IMR-90 (cell line): ENCODE data around the gene SPATA16. TPM values are rescaled to one million over a fixed set of nuclear protein-coding genes. Genes with fewer than 3 reads are reported as not detected.

ENCODE experiments used
- ATAC-seq: fragments of 200-7000 bp; cut with Tn5 transposase; 2 replicates; pipeline ENCODE4 v1.9.1; 2020; ENCODE audit warnings: low read depth, mild to moderate bottlenecking, moderate library complexity
- BruUV-seq: library from RNA; stranded (reverse); fragments of 400-500 nt; replicated peaks from 2 replicates; lab custom pipeline; 2021; lab: Mats Ljungman, UMichigan
- CTCF ChIA-PET: fragments of 300-600 bp; formaldehyde crosslinking; extraction: SDS; loops from one replicate; lab custom pipeline; 2021; ENCODE audit warnings: antibody characterized with exemption; lab: Yijun Ruan, JAX
- POLR2A ChIA-PET: fragments of 300-600 bp; sonication (Branson Sonifier 250); formaldehyde crosslinking; loops from one replicate; lab custom pipeline; 2022; ENCODE audit warnings: antibody characterized with exemption; ENCODE audit not compliant: unreplicated experiment; lab: Charles Lee
- DNase-seq: peaks from one replicate; pipeline ENCODE4 v3.0.0; 2013
- H2AFZ ChIP-seq: replicated peaks from 2 replicates; pipeline ENCODE3; 2013; ENCODE audit warnings: low read length, mild to moderate bottlenecking; ENCODE audit not compliant: poor library complexity
- H2AK5ac ChIP-seq: 2 replicates; pipeline ENCODE4 v1.6.1; 2013; ENCODE audit warnings: low read depth, low read length, inconsistent platforms
- H2AK9ac ChIP-seq: replicated peaks from 2 replicates; pipeline ENCODE3; 2013; ENCODE audit warnings: mild to moderate bottlenecking, low read depth, low read length, moderate library complexity; ENCODE audit not compliant: poor library complexity
- H2BK120ac ChIP-seq: 2 replicates; pipeline ENCODE4 v1.6.1; 2013; ENCODE audit warnings: low read depth, low read length, inconsistent platforms
- H2BK15ac ChIP-seq: 3 replicates; pipeline ENCODE4 v1.6.1; 2013; ENCODE audit warnings: low read depth, low read length, inconsistent platforms
- H2BK20ac ChIP-seq: 2 replicates; pipeline ENCODE4 v1.6.1; 2013; ENCODE audit warnings: low read depth, mild to moderate bottlenecking, inconsistent platforms, low read length, moderate library complexity
- H2BK5ac ChIP-seq: 2 replicates; pipeline ENCODE4 v1.6.1; 2013; ENCODE audit warnings: mild to moderate bottlenecking, low read depth, low read length, inconsistent platforms; ENCODE audit not compliant: poor library complexity, severe bottlenecking
- H3K14ac ChIP-seq: replicated peaks from 2 replicates; pipeline ENCODE4 v1.6.1; 2013; ENCODE audit warnings: low read depth, low read length, inconsistent platforms
- H3K18ac ChIP-seq: 2 replicates; pipeline ENCODE4 v1.6.1; 2013; ENCODE audit warnings: low read depth, low read length, control low read depth
- H3K23ac ChIP-seq: 2 replicates; pipeline ENCODE4 v1.6.1; 2013; ENCODE audit warnings: low read depth, low read length, inconsistent platforms
- H3K27ac ChIP-seq: 2 replicates; pipeline ENCODE4 v1.5.1; 2013; ENCODE audit warnings: mild to moderate bottlenecking, control low read depth, low read length; ENCODE audit not compliant: insufficient read depth
- H3K27me3 ChIP-seq: 2 replicates; pipeline ENCODE4 v1.6.1; 2013; ENCODE audit warnings: low read length; ENCODE audit not compliant: control insufficient read depth, insufficient read depth
- H3K36me3 ChIP-seq: 2 replicates; pipeline ENCODE4 v1.6.1; 2013; ENCODE audit warnings: low read length, mixed read lengths; ENCODE audit not compliant: control insufficient read depth, insufficient read depth
- H3K4ac ChIP-seq: 2 replicates; pipeline ENCODE4 v1.6.1; 2013; ENCODE audit warnings: low read depth, low read length, inconsistent platforms
- H3K4me1 ChIP-seq: 2 replicates; pipeline ENCODE4 v1.6.1; 2013; ENCODE audit warnings: low read length, mixed read lengths; ENCODE audit not compliant: control insufficient read depth, insufficient read depth
- H3K4me2 ChIP-seq: 2 replicates; pipeline ENCODE4 v1.6.1; 2013; ENCODE audit warnings: low read depth, mild to moderate bottlenecking, control low read depth, low read length, moderate library complexity
- H3K4me3 ChIP-seq: 2 replicates; pipeline ENCODE4 v1.5.1; 2013; ENCODE audit warnings: low read depth, mild to moderate bottlenecking, control low read depth, low read length, moderate library complexity; ENCODE audit not compliant: insufficient read depth
- H3K56ac ChIP-seq: 2 replicates; pipeline ENCODE4 v1.6.1; 2013; ENCODE audit warnings: low read length, inconsistent platforms; ENCODE audit not compliant: insufficient read depth; ENCODE audit errors: extremely low read depth
- H3K79me1 ChIP-seq, 2 experiments: 2 replicates each; pipeline ENCODE4 v1.6.1; 2013; ENCODE audit warnings: low read length in 2 of 2, inconsistent platforms in 1 of 2, low read depth in 1 of 2
- H3K9ac ChIP-seq: 2 replicates; pipeline ENCODE4 v1.6.1; 2013; ENCODE audit warnings: low read depth, low read length, control low read depth
- H3K9me1 ChIP-seq: 2 replicates; pipeline ENCODE4 v1.6.1; 2013; ENCODE audit warnings: low read length, inconsistent platforms; ENCODE audit not compliant: insufficient read depth
- H3K9me3 ChIP-seq: 2 replicates; pipeline ENCODE4 v1.6.1; 2013; ENCODE audit warnings: low read length; ENCODE audit not compliant: control insufficient read depth, insufficient read depth
- H4K20me1 ChIP-seq: 2 replicates; pipeline ENCODE4 v1.6.1; 2013; ENCODE audit warnings: low read length, inconsistent platforms; ENCODE audit not compliant: insufficient read depth
- H4K5ac ChIP-seq: 2 replicates; pipeline ENCODE4 v1.6.1; 2013; ENCODE audit warnings: mild to moderate bottlenecking, low read depth, low read length, control low read depth
- H4K8ac ChIP-seq, 2 experiments: 2 replicates each; pipeline ENCODE4 v1.6.1; 2013; ENCODE audit warnings: low read depth in 2 of 2, low read length in 2 of 2, control low read depth in 1 of 2, inconsistent platforms in 1 of 2
- H4K91ac ChIP-seq: 2 replicates; pipeline ENCODE4 v1.6.1; 2013; ENCODE audit warnings: low read depth, low read length, inconsistent platforms; ENCODE audit not compliant: insufficient read depth
- CEBPB ChIP-seq: IDR thresholded peaks from 2 replicates; pipeline ENCODE4 v1.6.1; 2012; ENCODE audit warnings: low read depth, low read length, improper control_type of control experiment
- CHD1 ChIP-seq: IDR thresholded peaks from 2 replicates; pipeline ENCODE4 v1.6.1; 2012; ENCODE audit warnings: low read depth, low read length, improper control_type of control experiment
- ELK1 ChIP-seq: fragments of 150-350 bp; IDR thresholded peaks from 2 replicates; pipeline ENCODE4 v1.6.1; 2016; ENCODE audit warnings: low read depth, mild to moderate bottlenecking, low read length, moderate library complexity, borderline replicate concordance
- FOS ChIP-seq: fragments of 150-350 bp; IDR thresholded peaks from 2 replicates; pipeline ENCODE4 v1.6.1; 2016; ENCODE audit warnings: low read depth, low read length
- MAFK ChIP-seq: IDR thresholded peaks from 2 replicates; pipeline ENCODE4 v1.6.1; 2012; ENCODE audit warnings: low read depth, low read length, improper control_type of control experiment
- NFE2L2 ChIP-seq: fragments of 150-350 bp; IDR thresholded peaks from 2 replicates; pipeline ENCODE4 v1.6.1; 2016; ENCODE audit warnings: low read depth, mild to moderate bottlenecking, low read length
- POLR2A ChIP-seq: IDR thresholded peaks from 2 replicates; pipeline ENCODE4 v1.6.1; 2012; ENCODE audit warnings: mild to moderate bottlenecking, low read depth, low read length
- RAD21 ChIP-seq: IDR thresholded peaks from 2 replicates; pipeline ENCODE4 v1.6.1; 2012; ENCODE audit warnings: low read length, improper control_type of control experiment
- RCOR1 ChIP-seq: IDR thresholded peaks from 2 replicates; pipeline ENCODE4 v1.6.1; 2012; ENCODE audit warnings: mild to moderate bottlenecking, low read length, improper control_type of control experiment; ENCODE audit not compliant: insufficient replicate concordance
- RFX5 ChIP-seq: IDR thresholded peaks from 2 replicates; pipeline ENCODE4 v1.8.0; 2012; ENCODE audit warnings: low read depth, mild to moderate bottlenecking, low read length, moderate library complexity
- SMC3 ChIP-seq: fragments of 150-350 bp; IDR thresholded peaks from 2 replicates; pipeline ENCODE4 v1.6.1; 2016; ENCODE audit warnings: low read depth, mild to moderate bottlenecking, antibody characterized with exemption, low read length, moderate library complexity
- WGBS, 2 experiments: methylation state at CpG; one replicate each; pipeline versions ENCODE4 v1.1.5 to v1.1.7; 2013; ENCODE audit warnings: missing lambda C conversion rate in 2 of 2; ENCODE audit not compliant: insufficient read length in 1 of 2; ENCODE audit errors: extremely low coverage in 2 of 2; 5-methylcytosine and 5-hydroxymethylcytosine counted together
- dilution Hi-C: fragments of 300-500 bp; cut with HindIII; formaldehyde crosslinking; loops from one replicate; pipeline ENCODE4 v1.14.3; 2018; ENCODE audit warnings: low sequenced_read_pairs; ENCODE audit not compliant: unreplicated experiment
- in situ Hi-C: fragments of 300-500 bp; cut with MboI; formaldehyde crosslinking; loops from 3 replicates; pipeline ENCODE4 v1.14.3; 2019; ENCODE audit warnings: low sequenced_read_pairs, inconsistent platforms, mixed read lengths
- intact Hi-C: fragments of 100-400 bp; cut with micrococcal nuclease; formaldehyde crosslinking; loops from 2 replicates; pipeline ENCODE4 v1.10.0; 2022
- polyA plus RNA-seq, 3 experiments: library from polyadenylated mRNA; depleted of rRNA; stranded (reverse); fragments of >200 nt; gene quantifications; 2 replicates each; pipeline ENCODE4 v1.2.3, GENCODE V29; 2012; ENCODE audit warnings: low replicate concordance in 1 of 3
- total RNA-seq: library from RNA; depleted of rRNA; stranded (reverse); fragments of >200 nt; gene quantifications from 2 replicates; pipeline ENCODE4 v1.2.3, GENCODE V29; 2012
- TF ChIP-seq, protein P1 (sequence below): fragments of 150-350 bp; IDR thresholded peaks from 2 replicates; pipeline ENCODE4 v1.6.1; 2017; ENCODE audit warnings: mild to moderate bottlenecking, antibody characterized with exemption, low read length, low read depth
- TF ChIP-seq, protein P2 (sequence below): conservative IDR thresholded peaks from 2 replicates; pipeline ENCODE4 v1.5.1; 2012; ENCODE audit warnings: mild to moderate bottlenecking, low read depth, low read length, improper control_type of control experiment

SPATA16 gene
- total and polyA plus RNA-seq, 2 of the 4 experiments (the other 2 are of a cell fraction), result not detected

GRCh38 chr3:172908771-172909270 lies 232.2 kb downstream of the SPATA16 start:
- H2BK120ac ChIP-seq, result no peak overlapping the region
- no peak overlapping the region for H3K4me2 ChIP-seq
- H3K9me1 ChIP-seq, result no peaks in the 10 kb centered on the region
- no peak overlapping the region for H3K14ac ChIP-seq
- in situ Hi-C loops, result no loop called here
- no peak overlapping the region for H2BK15ac ChIP-seq
- no peaks in the 10 kb centered on the region for H3K36me3 ChIP-seq
- no peak overlapping the region for H2AFZ ChIP-seq
- intact Hi-C loops, result no loop called here
- no peak overlapping the region for H2BK20ac ChIP-seq
- no peak overlapping the region for H2BK5ac ChIP-seq
- no peak for ATAC-seq
- H2AK5ac ChIP-seq, result no peak overlapping the region
- WGBS, 2 experiments, result no CpG with 5 or more reads among the region's 2 CpGs
- H4K91ac ChIP-seq, result no peak overlapping the region
- dilution Hi-C loops, result no loop called here
- H4K20me1 ChIP-seq, result no peaks in the 10 kb centered on the region
- no peak overlapping the region for H3K18ac ChIP-seq
- CTCF ChIA-PET, result no interaction called here
- H3K79me1 ChIP-seq, result no peaks in the 10 kb centered on the region
- DNase-seq, result no peak
- H4K8ac ChIP-seq, result no peak overlapping the region
- no peak overlapping the region for H4K5ac ChIP-seq
- no peaks in the 10 kb centered on the region for H3K9me3 ChIP-seq
- POLR2A ChIA-PET, result no interaction called here
- H3K23ac ChIP-seq, result no peak overlapping the region
- no peak overlapping the region for H3K27ac ChIP-seq
- BruUV-seq, result no TSS peak
- H3K56ac ChIP-seq, result no peak overlapping the region
- H3K9ac ChIP-seq, result no peak overlapping the region
- no peak overlapping the region for H3K4ac ChIP-seq
- no peak overlapping the region for H2AK9ac ChIP-seq
- H3K27me3 ChIP-seq, result peaks cover 4% of the 10 kb centered on the region
- no peaks in the 10 kb centered on the region for H3K4me1 ChIP-seq
- TF ChIP-seq RFX5 (no peak), RAD21 (no peak), FOS (no peak), NFE2L2 (no peak), CEBPB (no peak), ELK1 (no peak), CHD1 (no peak), SMC3 (no peak), RCOR1 (no peak), MAFK (no peak), POLR2A (no peak)
- TF ChIP-seq, protein P1, sequence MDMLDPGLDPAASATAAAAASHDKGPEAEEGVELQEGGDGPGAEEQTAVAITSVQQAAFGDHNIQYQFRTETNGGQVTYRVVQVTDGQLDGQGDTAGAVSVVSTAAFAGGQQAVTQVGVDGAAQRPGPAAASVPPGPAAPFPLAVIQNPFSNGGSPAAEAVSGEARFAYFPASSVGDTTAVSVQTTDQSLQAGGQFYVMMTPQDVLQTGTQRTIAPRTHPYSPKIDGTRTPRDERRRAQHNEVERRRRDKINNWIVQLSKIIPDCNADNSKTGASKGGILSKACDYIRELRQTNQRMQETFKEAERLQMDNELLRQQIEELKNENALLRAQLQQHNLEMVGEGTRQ, result no peak
- TF ChIP-seq, protein P2, sequence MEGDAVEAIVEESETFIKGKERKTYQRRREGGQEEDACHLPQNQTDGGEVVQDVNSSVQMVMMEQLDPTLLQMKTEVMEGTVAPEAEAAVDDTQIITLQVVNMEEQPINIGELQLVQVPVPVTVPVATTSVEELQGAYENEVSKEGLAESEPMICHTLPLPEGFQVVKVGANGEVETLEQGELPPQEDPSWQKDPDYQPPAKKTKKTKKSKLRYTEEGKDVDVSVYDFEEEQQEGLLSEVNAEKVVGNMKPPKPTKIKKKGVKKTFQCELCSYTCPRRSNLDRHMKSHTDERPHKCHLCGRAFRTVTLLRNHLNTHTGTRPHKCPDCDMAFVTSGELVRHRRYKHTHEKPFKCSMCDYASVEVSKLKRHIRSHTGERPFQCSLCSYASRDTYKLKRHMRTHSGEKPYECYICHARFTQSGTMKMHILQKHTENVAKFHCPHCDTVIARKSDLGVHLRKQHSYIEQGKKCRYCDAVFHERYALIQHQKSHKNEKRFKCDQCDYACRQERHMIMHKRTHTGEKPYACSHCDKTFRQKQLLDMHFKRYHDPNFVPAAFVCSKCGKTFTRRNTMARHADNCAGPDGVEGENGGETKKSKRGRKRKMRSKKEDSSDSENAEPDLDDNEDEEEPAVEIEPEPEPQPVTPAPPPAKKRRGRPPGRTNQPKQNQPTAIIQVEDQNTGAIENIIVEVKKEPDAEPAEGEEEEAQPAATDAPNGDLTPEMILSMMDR, result no peak
- H3K4me3 ChIP-seq, result no peak overlapping the region
